ENCODE measurements around the gene FAM174C.

Gene FAM174C

DNA sequence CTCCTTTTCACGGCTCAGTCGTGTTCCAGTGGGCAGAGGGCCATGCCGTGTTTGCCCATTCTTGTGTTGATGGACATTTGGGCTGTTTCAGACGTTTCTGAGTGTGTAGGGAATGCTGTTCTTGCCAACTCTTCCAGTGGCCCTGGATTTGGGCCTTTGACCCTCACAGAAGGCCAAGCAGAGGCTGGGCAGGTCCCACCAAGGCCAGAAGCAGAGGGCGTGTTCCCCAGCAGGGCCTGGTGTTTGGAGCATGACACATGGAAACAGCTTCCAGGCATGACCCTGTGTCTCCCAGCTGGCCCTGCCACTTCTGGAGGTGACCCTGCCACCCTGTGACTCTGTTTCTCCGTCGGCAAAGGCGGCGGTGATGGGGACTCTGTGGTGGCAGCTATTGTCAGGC lies 46.2 kb downstream of the FAM174C start:
- no peak for DNase-seq (ENCODE audit: low read depth)

DNA sequence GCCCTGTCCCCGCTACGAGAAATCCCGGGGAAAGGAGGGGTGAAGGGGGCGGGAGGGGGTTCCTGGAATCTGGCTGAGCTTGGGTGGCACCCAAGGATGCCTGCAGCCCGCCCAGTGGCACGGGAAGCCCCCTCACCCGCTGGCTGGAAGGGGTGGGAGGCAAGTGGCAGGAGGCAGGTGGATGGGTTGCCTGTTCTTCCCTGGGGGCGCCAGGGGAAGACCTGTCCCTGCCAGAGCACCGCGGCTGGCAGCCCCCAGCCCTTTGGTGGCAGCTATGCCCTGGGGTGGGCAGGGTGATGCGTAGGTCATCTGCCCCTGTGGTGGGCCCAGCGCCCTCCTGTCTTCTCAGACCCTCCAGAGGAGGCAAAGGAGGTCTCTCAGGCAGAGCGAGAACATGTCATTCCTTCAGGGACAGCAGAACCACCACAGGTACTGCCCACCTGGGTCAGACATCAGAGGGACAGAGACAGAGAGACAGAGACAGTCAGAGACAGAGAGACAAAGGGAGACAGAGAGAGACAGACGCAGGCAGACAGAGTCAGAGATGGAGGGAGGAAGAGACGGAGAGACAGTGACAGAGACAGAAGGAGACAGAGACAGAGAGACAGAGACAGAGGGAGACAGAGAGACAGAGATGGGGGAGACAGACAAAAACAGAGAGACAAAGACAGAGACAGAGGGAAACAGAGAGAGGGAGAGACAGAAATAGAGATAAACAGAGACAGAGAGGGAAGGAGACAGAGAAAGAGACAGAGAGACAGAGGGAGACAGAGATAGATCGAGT lies 47.1 kb downstream of the FAM174C start:
- no peak for DNase-seq (ENCODE audit: low read depth)

DNA sequence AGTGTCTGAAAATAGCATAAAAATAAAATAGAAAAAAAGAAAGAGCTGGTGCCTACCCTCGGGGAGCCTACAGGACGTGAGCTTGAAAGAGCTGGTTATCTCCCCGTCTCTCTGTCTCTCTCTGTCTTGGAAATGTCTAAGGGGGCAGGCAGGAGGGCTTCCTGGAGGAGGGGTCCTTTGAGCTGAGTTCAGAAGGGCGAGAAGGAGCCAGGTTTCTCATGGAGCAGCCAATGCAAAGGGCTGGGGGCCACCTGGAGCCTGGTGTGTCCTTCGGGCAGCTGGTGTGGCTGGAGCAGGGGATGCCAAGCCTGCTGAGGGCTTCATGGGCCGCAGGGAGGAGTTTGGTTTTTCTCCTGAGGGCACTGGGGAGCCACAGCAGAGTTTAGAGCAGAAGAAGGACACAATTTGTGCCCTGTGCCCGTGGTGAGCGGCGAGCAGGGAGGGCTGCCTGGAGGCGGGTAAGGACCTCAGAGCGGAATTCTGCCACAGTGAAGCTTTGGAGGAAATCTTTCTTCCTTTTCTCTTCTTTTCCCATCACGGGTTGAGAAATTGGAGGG lies 49.0 kb downstream of the FAM174C start:
- DNase-seq (ENCODE audit: low read depth): no peak

- peak; percentile 77 for DNase-seq (ENCODE audit: low read depth)
Observed at GRCh38 chr19:1324806-1325567, 49.7 kb downstream of the FAM174C start.

DNA sequence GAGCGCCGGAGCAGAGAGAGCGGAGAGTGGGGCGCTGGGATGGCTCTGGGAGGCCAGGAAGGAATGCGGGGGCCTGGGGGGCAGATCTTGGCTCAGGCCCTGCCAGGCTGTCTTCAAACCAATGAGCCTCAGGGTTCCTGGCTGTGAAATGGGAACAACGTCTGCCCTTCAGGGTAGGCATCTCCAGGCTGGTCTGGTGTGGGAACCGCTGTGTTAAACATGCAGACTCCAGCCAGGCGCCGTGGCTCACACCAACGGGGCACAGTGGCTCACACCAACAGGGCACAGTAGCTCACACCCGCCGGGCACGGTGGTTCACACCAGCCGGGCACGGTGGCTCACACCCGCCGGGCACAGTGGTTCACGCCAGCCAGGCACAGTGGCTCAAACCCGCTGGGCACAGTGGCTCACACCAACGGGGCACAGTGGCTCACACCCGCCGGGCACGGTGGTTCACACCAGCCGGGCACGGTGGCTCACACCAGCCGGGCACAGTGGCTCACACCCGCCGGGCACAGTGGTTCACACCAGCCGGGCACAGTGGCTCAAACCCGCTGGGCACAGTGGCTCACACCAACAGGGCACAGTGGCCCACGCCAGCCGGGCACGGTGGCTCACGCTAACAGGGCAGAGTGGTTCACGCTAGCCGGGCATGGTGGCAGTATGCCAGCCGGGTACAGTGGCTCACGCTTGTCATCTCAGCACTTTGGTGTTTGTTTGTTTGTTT lies 50.4 kb downstream of the FAM174C start:
- no peak for DNase-seq (ENCODE audit: low read depth)

GRCh38 chr19:1327125-1327524 lies 51.8 kb downstream of the FAM174C start:
- DNase-seq (ENCODE audit: low read depth): no peak
